GM11168 (cell line): ENCODE results near the gene TBL1X.

ENCODE experiments used
- in situ Hi-C: fragments of 300-500 bp; cut with MboI; formaldehyde crosslinking; loops from one replicate; pipeline ENCODE4 v1.12.0; 2022; ENCODE audit warnings: low sequenced_read_pairs; ENCODE audit not compliant: unreplicated experiment

Gene TBL1X

DNA sequence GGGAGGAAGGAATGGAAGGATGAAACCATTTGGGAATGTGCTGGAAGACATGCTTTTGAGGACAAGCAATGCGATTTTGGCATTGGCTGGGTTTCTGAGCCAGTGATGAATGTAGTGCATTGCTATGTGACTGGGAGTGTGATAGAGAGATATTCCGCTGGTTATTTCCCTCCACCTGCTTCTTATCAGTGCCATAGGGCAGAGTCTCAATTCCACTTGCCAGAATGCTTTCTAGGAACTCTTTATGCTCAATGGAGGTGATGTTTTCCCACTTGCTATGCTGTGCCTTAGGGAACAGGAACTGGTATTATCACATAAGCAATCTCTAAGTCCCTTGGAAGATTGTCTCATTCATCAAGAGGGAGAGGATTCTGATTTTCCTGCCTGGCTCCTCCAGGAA is 28.0 kb downstream of the TBL1X start:
- in situ Hi-C loops: no loop called here

DNA sequence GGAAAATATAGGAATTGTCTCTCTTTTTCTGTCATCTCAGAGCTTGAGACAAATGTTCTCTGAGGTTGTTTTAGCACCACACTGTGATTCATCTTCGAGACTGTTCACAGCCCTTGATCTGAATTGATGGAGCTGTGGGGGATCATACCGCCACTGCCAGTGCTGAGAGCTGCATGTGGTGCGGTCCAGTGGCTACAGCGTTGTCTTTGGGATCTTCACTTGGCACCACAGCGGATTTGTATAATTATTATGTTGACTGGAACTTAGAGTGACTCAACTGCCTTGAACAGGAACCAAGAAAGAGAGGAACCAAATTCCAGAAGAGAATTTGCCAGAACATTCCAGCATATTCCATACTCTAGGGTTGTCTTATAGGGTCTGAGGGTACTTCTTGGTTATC is 29.1 kb downstream of the TBL1X start:
- in situ Hi-C loops: no loop called here

DNA sequence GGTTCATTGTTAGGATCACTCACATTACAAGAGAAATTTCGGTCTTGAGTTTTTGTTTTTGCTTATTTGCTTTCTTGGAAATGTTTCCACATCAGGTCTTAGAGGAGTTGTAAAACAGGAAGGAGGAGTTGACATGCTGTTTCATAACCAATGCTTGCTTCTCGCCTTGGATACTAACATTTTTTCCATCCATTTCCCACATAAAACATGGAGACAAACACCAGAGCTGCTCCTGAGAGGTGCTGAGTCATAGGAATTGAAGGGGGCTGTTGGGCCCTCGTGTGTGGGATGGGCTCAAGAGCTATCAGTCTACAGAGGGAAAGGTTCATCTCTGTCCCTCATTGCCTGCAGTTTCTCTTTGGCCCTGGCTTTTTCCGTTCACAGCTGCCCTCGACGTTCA is 29.9 kb downstream of the TBL1X start:
- in situ Hi-C loops: no loop called here

DNA sequence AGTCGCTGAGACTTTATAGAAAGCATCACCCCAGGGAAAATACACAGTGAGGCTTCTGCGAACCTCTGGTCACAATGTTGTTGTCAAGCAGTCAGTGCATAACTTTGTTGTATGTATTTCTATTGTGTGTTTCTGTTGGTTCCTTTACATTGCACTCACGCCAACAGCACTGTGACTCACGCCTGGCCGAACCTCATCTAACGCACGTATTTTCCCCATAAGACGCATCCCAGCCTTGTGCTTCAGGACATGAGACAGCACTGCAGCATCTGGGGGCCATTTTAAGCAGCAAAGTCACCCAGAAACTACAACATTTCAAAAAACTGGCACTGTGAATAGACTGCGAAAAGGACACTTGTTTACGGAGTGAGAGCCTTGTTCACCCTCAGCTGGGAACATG is 30.6 kb downstream of the TBL1X start:
- in situ Hi-C loops: no loop called here

DNA sequence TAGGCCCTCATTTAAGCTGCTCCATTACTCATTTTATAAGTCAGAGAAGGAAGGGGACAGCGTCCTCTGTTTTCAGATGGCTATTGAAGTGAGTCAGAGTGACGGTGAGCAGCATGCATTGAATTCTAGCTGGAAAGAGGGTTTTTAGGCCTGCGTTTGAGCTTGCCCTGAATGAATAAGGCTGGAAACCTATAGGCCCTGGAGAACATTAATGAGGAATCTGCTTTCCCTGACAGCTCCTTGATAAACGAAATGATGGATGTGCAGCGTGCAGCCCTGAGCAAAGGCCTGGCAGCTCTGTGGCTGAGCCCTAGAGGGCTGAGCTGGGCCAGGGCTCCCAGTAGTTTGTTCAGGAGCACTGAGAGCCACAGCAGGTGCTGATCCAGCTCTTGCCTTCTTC is 33.4 kb downstream of the TBL1X start:
- in situ Hi-C loops: no loop called here

DNA sequence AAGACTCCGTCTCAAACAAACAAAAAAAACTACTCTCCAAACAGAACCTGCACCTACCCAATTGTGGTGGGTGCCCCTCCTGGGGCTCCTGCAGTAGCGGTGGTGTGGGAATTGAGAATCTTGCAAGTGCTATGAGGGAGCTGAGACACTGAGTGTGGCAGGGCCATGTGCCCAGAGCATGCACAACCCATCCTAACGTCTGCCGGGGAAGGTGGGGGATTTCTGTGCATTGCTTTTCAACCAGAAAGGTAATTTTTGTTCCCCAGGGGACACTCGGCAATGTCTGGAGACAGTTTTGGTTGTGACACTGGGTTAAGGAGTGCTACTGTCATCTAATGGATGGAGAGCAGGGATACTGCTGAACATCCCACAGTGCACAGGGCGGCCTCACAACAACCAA is 35.7 kb downstream of the TBL1X start:
- in situ Hi-C loops: no loop called here

DNA sequence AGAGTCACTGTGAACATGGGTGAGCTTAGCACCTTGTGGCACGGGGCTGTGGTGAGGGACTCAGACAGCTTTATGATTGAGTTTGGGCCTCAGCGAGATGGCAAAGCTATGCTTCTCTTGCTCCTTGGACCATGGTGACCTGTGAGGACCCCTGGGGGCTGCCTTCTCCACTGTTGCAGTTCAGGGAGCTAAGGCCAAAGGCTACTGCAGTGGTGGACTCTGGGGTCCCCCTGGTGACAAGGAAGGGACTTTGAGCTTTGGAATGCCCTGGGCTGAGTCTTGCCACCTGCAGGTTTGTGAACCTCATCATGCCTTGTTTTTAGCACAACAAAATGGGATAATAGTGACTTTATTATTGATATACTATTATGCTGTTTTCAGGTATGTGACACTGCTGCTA is 36.5 kb downstream of the TBL1X start:
- in situ Hi-C loops: no loop called here

DNA sequence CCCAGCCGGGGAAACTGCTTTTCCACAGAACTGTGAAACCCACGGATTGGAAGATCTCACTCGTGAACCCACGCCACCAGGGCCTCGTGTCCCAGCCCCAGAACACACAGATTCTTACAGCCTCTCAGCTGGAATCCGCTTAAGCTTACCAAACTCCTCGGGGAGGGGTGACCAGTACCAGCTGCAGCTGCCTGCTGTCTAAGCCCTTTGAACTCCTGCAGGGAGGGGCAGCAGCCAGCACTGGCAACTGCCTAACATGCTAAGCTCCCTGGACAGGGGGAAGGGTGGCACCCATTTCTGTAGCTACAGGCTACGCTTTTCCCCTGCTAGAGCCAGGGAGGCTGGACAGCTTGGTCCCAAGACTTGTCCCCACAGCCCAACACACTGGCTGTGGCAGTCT is 38.4 kb downstream of the TBL1X start:
- in situ Hi-C loops: no loop called here

DNA sequence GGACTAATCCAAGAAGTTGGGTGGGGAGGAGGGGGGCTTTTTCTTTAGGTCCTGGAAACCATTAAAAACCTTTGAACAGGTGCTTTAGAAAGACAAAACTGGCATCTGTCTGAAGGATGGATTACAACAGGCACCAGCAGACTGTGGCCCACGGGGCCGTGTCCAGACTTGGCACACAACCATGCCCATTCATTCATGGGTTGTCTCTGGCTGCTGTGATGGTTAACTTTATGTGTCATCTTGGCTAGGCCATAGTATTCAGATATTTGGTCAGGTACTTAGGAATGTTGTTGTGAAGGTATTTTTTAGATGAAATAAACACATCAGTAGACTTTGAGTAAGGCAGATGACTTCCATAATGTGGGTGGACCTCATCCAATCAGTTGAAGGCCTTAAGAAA is 45.5 kb downstream of the TBL1X start:
- in situ Hi-C loops: no loop called here

DNA sequence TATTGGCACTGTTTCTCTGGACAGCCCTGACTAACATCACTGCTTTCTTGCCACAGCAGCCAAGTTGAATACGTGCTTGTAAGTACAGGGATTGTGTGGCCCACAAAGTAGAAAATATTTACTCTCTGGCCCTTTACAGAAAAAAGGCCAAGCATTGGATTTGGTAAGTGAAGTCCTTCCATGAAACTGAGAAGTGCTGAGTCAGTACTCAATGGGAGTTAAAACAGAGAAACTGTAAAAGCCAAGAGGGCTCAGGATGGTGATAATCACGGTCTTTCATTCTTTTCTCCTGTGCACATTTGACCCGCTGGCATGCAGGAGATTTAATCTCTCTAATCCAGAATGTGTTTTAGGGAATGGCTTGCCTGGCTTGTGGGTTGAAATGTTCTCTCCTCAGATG is 46.1 kb downstream of the TBL1X start:
- in situ Hi-C loops: no loop called here

DNA sequence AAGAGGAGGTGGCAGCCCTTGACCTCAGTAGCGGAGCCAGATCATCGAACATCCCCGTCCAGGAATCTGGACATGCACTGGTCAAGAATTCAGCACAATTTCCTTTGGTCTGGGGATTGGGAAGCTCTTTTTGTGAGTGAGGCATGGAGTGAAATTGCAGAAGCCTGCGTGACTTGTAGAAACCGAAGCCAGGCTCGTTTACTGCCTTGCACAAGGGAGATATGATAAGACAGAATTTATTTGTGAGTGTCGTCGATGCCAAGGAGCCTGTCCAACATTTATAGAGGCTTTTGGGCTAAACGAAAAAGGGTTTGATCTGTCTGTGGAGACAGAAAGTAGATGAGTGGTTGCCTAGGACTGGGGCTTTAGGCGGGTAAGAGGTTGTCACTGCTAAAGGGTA is 50.6 kb downstream of the TBL1X start:
- in situ Hi-C loops: no loop called here

DNA sequence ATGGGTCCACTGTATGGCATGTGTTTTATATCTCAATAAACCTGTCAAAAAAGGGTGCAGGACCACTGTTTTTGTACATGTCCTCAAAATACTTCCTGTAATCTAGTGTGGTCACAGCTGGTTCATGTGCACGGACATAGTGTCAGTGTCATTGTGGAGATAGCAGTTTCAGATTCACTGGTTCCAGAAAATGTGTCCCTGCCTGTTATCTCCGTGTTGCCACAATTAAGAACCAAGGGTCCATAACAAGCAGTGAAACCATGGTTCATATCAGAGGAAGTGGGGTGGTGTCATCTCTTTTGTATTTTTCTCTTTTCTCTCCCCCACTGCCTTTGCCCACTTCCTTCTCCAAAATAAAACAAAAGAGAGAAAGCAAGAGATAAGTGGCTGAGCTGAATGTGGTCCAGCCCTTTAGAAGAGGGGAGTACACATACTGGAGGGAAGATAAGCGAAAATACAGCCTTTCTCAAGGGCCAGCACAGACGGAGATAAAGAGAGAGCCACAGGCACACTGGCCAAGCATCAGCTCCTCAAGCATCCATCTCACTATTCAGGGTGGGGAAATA is 51.2 kb downstream of the TBL1X start:
- in situ Hi-C loops: no loop called here

DNA sequence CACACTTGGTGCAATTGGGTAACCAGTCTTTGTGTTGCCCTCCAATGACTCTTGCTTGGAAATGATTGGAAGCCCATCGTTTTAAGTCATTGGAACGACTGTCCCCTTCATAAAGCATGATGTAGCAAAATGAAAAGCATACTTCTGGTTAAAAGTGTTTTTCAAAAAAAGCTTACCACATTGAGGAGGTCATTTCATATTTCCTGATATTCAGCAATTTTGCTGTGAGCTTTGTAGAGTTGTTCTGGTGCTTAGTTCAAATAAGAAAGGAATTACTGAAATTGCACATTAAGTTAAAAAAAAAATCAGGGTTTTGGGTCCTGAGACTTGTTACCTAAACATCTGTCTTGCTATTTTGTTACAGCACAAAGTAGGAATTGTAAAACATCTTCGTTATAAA is 51.8 kb downstream of the TBL1X start:
- in situ Hi-C loops: no loop called here

DNA sequence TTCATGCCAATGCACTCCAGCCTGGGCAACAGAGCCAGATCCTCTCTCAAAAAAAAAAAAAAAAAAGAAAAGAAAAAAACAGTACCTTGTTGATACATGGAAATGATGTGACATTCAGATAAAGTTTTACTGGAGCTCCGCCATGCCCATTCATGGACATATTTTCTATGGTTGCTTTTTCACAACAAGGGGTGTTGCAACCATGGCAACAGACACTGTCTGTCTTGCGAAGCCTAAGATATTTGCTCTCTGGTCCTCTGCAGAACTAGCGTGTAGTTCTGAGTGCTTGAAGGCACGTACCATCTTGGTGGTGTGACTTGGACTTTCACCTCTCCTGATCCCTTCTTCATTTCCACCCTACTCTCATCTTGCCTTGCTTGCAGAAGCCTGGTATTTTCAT is 53.2 kb downstream of the TBL1X start:
- in situ Hi-C loops: no loop called here

DNA sequence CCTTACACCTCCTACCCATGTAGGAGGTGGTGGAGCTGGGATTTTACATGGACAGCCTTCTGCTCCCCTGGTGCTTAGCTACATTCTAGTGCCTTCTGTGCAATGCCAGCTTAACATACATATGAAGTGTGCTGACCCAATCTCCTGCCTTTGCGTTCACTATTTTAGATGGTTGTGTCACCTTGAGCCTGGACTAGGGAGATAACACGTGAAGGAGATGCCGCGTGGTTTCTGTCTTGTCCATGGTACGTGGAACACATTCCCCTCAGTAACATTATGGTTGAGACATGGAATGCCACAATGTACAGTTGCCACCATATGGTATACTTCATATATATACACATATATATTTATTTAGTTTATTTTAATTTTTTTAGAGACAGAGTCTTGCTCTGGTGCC is 54.0 kb downstream of the TBL1X start:
- in situ Hi-C loops: no loop called here

DNA sequence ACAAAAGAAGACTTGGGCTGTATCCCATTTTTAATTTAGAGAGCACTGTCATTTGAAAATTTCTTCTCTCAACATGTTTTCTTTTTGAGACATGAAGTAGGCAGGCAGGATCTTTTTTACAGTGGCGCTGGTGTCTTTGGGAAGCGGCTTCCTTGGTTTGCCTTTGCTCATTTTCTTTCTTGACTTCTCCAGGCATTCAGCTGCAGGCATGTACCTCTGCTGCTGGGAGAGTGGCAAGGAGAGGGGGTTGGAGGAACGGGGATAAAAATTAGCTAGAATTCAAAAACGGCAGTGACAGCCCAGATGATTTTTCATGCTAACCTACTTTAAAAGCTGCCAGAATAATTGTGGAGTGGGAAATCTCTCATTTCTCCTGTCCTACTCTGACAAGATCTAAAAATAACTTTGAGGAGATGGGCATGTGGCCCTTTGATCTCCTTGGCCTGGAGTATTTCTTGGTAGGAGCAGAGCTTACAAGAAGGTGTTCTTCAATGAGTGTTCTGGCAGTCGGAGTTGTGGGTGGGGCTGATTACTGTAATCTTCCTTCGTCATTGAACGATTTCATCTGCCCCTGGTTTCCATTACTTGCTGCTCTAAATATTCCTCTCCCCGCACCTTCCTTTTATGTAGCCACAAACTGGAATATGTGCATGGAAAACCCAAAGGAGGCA is 54.8 kb downstream of the TBL1X start:
- in situ Hi-C loops: no loop called here

DNA sequence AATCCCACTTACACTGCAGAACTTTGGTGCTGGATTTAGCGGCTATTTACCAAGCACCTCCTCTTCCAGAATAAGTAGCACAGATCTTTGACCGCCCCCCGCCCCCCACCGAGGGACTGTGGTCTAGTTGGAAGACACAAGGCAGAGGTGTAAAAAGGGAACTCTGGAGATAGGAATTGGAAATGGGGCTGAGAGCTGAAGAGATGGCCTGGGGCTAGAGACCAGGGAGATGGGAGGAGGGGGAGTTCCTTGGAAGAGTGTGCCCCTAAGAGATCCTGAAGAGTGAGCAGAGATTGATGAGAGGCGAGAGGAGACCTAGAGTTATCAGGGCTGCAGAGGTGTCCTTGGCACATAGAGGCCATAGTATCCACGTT is 55.3 kb downstream of the TBL1X start:
- in situ Hi-C loops: no loop called here

DNA sequence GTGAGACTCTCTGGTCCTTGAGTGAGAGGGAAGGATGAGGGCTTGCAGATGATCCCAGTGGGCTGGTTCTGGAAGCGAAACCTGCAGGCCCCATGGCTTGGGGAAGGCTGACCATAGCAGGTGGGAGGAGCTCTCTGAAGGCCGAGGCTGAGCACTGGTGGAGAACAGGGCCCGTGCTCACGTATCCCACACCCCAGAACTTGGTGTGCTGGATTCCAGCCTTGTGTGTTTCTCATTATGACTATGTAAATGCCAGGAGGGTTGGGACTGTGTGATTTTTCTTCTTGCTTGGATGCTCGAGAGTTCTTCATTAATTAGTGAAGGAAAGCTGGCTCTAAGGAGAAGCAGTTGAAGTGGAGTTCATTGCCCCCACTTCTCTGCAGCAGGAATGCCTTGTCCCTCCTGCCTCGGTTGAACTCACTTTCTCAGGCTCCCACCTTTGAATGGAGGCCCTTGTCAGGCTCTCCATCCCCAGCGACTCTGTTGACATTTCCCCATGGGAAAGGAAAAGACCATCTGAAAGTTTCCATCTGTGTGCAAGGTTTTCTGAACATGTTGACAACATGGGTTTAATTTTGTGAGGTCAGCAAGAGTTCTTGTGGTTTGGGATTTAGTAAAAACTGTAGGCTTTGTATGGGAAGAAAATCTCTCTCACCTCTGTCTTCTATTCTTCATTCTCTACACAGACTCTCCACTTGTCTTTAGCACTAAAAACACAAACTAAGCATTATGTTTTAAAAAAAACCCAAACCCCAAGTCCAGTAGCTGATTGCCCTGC is 57.7 kb downstream of the TBL1X start:
- in situ Hi-C loops: no loop called here

DNA sequence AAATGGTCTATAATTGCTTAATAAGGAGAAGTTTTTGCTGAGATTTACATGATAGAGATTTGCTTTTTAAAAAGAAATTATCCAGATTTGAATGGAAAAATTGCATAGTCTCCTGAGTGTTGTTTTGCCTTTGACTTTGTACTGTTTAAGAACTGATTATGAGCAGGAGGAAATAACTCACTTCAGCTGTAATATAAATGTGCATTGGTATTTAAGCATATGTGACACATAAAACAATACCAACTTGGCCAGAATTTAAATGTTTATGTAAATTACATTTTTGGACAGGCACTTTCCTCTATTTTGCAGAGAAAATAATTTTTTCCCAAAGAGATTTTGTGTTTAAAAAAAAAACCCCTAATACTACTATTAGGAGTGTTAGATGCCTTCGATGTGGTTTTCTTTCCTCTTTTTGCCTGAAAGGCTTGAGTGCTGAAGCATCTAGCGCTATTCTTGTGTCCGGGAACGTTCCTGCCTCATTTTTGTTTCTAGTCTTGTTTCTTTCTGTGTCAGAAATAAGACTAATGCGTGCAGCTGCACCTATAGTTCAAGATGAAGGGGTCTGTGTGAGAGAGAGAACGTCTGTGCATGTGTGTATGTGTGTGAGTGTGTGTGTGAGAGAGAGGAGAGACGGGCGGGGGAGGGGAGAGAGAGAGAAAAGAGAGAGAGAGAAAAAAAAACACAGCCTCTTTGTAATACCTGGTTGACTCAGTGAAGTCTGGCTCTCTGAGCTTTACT is 60.8 kb downstream of the TBL1X start:
- in situ Hi-C loops: no loop called here

DNA sequence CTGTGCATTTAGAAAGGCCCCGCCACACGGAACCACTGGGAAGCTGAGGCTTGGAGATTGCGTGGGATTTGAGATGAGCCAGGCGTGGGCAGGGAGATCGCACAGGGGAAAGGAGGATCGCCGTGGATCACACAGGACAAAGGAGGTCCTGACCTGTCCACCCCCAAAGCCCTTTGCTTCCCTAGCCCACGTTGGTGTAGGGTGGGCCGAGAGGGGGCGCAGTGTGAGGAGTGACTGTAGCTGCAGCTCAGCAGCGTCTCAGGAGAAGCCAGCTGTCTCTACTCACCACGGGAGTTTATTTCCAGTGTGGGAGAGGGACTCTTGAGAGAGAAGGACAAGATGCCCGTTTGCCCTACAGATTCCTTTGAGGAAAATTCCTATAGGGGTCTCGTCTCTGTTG is 62.1 kb downstream of the TBL1X start:
- in situ Hi-C loops: no loop called here

DNA sequence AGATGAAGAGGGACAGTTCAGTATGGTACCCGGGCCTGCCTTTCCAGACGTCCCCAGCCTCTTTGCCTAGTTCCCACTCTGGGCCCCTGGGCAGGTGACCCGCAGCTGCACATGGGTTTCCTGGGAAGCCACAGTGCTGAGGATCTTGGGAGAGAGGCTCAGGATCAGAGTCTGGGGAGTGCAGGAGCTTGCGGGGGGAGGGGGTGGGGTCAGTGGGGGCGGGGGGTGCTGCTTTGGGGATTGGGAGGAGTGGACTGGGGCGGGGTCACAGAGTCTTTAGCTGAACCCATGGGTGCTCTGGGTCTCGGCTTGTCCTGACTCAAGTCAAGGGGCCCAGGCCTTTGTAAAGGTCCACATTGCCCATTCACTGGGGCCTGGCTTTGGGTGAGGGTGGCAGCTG is 63.6 kb downstream of the TBL1X start:
- in situ Hi-C loops: no loop called here
